Activated CD8-positive, alpha-beta T cell treated with anti-CD3 and anti-CD28 coated beads for 36 hours (primary cell): Measurements from ENCODE around the gene RBM14. TPM values are rescaled to one million over a fixed set of nuclear protein-coding genes. Genes with fewer than 3 reads are reported as not detected.

Experiments used
- ATAC-seq: fragments of 200-7000 bp; cut with Tn5 transposase; one replicate; pipeline ENCODE4 v1.10.0; 2021; ENCODE audit warnings: mild to moderate bottlenecking, moderate library complexity
- CTCF ChIA-PET: fragments of 350-600 bp; sonication (Branson Sonifier 250); formaldehyde crosslinking; loops from one replicate; lab custom pipeline; 2021; ENCODE audit warnings: antibody characterized with exemption; lab: Charles Lee
- POLR2A ChIA-PET: fragments of 350-600 bp; sonication (Branson Sonifier 250); formaldehyde crosslinking; loops from one replicate; lab custom pipeline; 2021; ENCODE audit warnings: antibody characterized with exemption; lab: Charles Lee
- DNase-seq: peaks from one replicate; pipeline ENCODE4 v3.0.0-alpha.2; 2020
- H3K27ac Mint-ChIP-seq: one replicate; pipeline ENCODE4 v1.8.0; 2021; ENCODE audit warnings: mild to moderate bottlenecking, mixed read lengths
- H3K27me3 Mint-ChIP-seq: one replicate; pipeline ENCODE4 v1.8.0; 2021; ENCODE audit warnings: mixed read lengths
- H3K36me3 Mint-ChIP-seq: one replicate; pipeline ENCODE4 v1.8.0; 2021; ENCODE audit warnings: low read depth, mixed read lengths
- H3K4me1 Mint-ChIP-seq: one replicate; pipeline ENCODE4 v1.8.0; 2021; ENCODE audit warnings: low read depth, mixed read lengths
- H3K4me3 Mint-ChIP-seq: one replicate; pipeline ENCODE4 v1.8.0; 2021; ENCODE audit warnings: mild to moderate bottlenecking, moderate library complexity, mixed read lengths
- H3K9me3 Mint-ChIP-seq: one replicate; pipeline ENCODE4 v1.8.0; 2021; ENCODE audit warnings: mixed read lengths
- CTCF ChIP-seq: fragments of 200-600 bp; IDR thresholded peaks from one replicate; pipeline ENCODE4 v1.8.0; 2022; ENCODE audit warnings: antibody characterized with exemption, mild to moderate bottlenecking
- intact Hi-C: fragments of 100-400 bp; cut with micrococcal nuclease; formaldehyde crosslinking; loops from one replicate; pipeline ENCODE4 v1.10.0; 2022
- total RNA-seq, 2 experiments: library from RNA; stranded (reverse); gene quantifications; one replicate each; pipeline ENCODE4 v1.2.3, GENCODE V29; 2021

Gene RBM14
- total RNA-seq, 2 experiments from 2014 or later, result 153 to 159 TPM

- Mint-ChIP-seq H3K9me3 (no peaks in the 10 kb centered on the region), H3K4me1 (peaks cover 79% of the 10 kb centered on the region), H3K36me3 (peaks cover 92% of the 10 kb centered on the region), H3K27me3 (no peaks in the 10 kb centered on the region), H3K27ac (peak overlapping the region; percentile 98), H3K4me3 (peak overlapping the region; percentile 83)
- intact Hi-C loops, result no loop called here
- no peak for TF ChIP-seq CTCF
- no peak for DNase-seq
- CTCF ChIA-PET, result interaction anchor here (1.1 kb wide), 1 partner anchor 62 kb away, joined by 5 read pairs; no protein-coding TSS in a partner anchor
- no peak for ATAC-seq
- POLR2A ChIA-PET, result interaction anchor here (0.9 to 27.4 kb wide), 4 partner anchors 6 to 29 kb away, joined by 3 to 558 read pairs (median 33); partner anchors contain the start of gene RBM14
Observed at GRCh38 chr11:66641834-66642233, 25.4 kb downstream of the RBM14 start.

GRCh38 chr11:66643745-66644437 is 27.5 kb downstream of the RBM14 start:
- Mint-ChIP-seq H3K9me3 (no peaks in the 10 kb centered on the region), H3K27ac (no peak overlapping the region), H3K27me3 (no peaks in the 10 kb centered on the region), H3K4me1 (peaks cover 87% of the 10 kb centered on the region), H3K36me3 (peaks cover 90% of the 10 kb centered on the region), H3K4me3 (peak overlapping the region; percentile 83)
- DNase-seq (no peak), ATAC-seq (no peak)
- ChIA-PET CTCF (interaction anchor here (1.1 to 4.5 kb wide), 2 partner anchors 34 kb away, joined by 4 to 20 read pairs; partner anchors contain the start of gene RBM4B), POLR2A (interaction anchor here (0.8 to 27.4 kb wide), 8 partner anchors 8 to 75 kb away, joined by 3 to 558 read pairs (median 4); partner anchors contain the start of genes CCDC87, CCS, CTSF and RBM14)
- TF ChIP-seq CTCF, result no peak
- intact Hi-C loops, result no loop called here

DNA sequence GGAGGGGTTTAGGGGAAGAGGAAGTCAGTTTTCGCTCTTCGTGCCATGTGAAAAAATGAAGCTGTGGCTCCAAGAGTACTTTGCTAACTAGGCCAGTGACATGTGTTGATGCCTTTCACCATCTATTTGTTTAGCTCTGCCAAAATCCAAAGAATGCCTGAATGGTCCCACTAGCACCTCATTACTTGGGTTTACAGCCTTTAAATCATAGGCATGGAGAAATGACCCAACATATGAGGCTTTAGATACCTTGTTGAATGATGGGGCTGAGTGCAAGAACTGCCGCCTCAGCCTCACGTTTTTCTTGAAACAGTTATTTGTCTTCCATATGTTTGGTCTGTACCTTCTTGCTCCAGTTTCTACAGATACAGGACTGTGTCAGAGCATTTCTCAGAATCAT is 30.4 kb downstream of the RBM14 start:
- Mint-ChIP-seq H3K36me3 (peaks cover 85% of the 10 kb centered on the region), H3K9me3 (no peaks in the 10 kb centered on the region), H3K4me3 (no peak overlapping the region), H3K4me1 (peaks cover 80% of the 10 kb centered on the region), H3K27ac (peak overlapping the region; percentile 3), H3K27me3 (no peaks in the 10 kb centered on the region)
- ChIA-PET CTCF (interaction anchor here (0.9 to 4.5 kb wide), 3 partner anchors 9 to 55 kb away, joined by 3 to 20 read pairs (median 14); partner anchors contain the start of genes RBM4 and RBM4B), POLR2A (interaction anchor here (1.1 to 27.4 kb wide), 10 partner anchors 8 to 85 kb away, joined by 3 to 558 read pairs (median 13); partner anchors contain the start of genes RBM14, RBM4 and RBM4B)
- no peak for DNase-seq
- intact Hi-C loops, result no loop called here
- ATAC-seq, result no peak
- TF ChIP-seq CTCF, result no peak

DNA sequence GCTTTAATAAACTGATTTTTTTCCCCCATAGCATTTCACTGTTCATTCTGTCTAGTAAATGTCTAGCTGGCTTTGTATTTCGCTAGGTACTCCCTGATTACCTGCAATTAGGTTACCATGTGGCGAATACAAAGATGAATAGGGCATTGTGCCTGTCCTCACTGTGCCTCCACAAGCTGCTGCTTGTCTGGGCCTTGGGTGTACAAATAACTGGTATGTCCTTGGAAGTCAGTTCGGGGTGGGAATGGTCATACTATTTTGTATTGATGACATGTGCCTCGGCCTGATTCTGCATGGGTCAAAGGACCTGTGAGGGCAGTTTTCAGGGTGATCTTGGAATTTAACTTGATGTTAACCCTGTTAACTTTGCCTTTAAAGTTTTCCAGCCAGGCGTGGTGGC is 33.5 kb downstream of the RBM14 start:
- Mint-ChIP-seq H3K27me3 (no peaks in the 10 kb centered on the region), H3K36me3 (peaks cover 68% of the 10 kb centered on the region), H3K4me1 (peaks cover 60% of the 10 kb centered on the region), H3K4me3 (no peak overlapping the region), H3K27ac (peak overlapping the region; percentile 20), H3K9me3 (no peaks in the 10 kb centered on the region)
- DNase-seq, result no peak
- ChIA-PET POLR2A (interaction anchor here (2.6 to 27.4 kb wide), 4 partner anchors 10 to 28 kb away, joined by 7 to 558 read pairs (median 40); partner anchors contain the start of genes RBM14, RBM4 and RBM4B), CTCF (interaction anchor here (1.3 to 3.1 kb wide), 2 partner anchors 12 to 26 kb away, joined by 3 to 14 read pairs; partner anchors contain the start of gene RBM4)
- intact Hi-C loops, result no loop called here
- no peak for ATAC-seq
- no peak for TF ChIP-seq CTCF

DNA sequence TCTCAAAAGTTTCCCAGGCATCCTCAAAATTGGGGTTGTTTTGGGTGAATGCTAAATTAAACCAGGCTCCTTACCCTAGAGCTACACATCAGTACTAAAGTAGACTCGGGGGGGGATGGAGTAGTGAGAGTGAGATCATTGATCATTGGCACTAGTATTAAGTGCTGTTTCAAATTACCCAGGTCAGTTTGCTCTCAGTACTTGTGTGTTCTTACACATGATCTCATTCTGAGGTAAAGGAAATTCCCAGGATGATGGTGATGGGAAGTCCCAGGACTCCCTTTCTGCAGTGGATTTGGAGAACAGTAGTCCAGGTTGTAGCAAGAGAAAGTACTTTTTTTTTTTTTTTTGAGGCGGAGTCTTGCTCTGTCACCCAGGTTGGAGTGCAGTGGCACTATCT is 34.6 kb downstream of the RBM14 start:
- ChIA-PET POLR2A (interaction anchor here (6.8 to 27.4 kb wide), 2 partner anchors 12 to 27 kb away, joined by 63 to 558 read pairs; partner anchors contain the start of genes RBM14 and RBM4), CTCF (interaction anchor here (0.6 kb wide), 1 partner anchor 582 kb away, joined by 3 read pairs; no protein-coding TSS in a partner anchor)
- Mint-ChIP-seq H3K9me3 (no peaks in the 10 kb centered on the region), H3K36me3 (peaks cover 63% of the 10 kb centered on the region), H3K27ac (peak overlapping the region; percentile 55), H3K27me3 (no peaks in the 10 kb centered on the region), H3K4me1 (peaks cover 49% of the 10 kb centered on the region), H3K4me3 (no peak overlapping the region)
- intact Hi-C loops, result no loop called here
- DNase-seq, result no peak
- no peak for TF ChIP-seq CTCF
- peak; percentile 29 for ATAC-seq
